ENCODE measurements around the gene NDUFA3. TPM values are rescaled to one million over a fixed set of nuclear protein-coding genes. Genes with fewer than 3 reads are reported as not detected.
A peak's percentile ranks its signal among the peaks of the same experiment; 100 is the strongest.

The NDUFA3 gene
- total and polyA plus RNA-seq, 2 donors (not counting 3 experiments of a cell fraction or from before 2014, with no cell fraction given), result 107 to 119 TPM

- intact Hi-C loops (cut with micrococcal nuclease) (loop anchor here (1.0 to 5.0 kb wide), 4 partner anchors 13 to 133 kb away; partner anchors contain the start of genes CNOT3, LENG1 and NDUFA3), dilution Hi-C loops (cut with MboI; ENCODE audit: extremely low pct_ligation_motif_present, low sequenced_read_pairs) (no loop called here)
- POLR2A ChIA-PET, result interaction anchor here (0.7 to 2.1 kb wide), 4 partner anchors 8 to 86 kb away, joined by 3 to 13 read pairs (median 4); partner anchors contain the start of genes CNOT3 and MBOAT7
Observed at GRCh38 chr19:54115109-54116063, 12.7 kb downstream of the NDUFA3 start, which contains the start of the genes PRPF31 and TFPT. PRPF31 (plus strand) TSS chr19:54115754; CDS start chr19:54118279, 2,525 bp downstream. TFPT (minus strand) TSS chr19:54115657; CDS start chr19:54115269, 388 bp downstream.

More at GRCh38 chr19:54115109-54116063, 12.7 kb downstream of the NDUFA3 start, which contains the start of the genes PRPF31 and TFPT:
- peak; percentile 97 for FAIRE-seq
- H3K9me1 ChIP-seq (replicated peaks; ENCODE audit: control insufficient read depth, extremely low read depth, insufficient read depth, low read length), result no peaks in the 10 kb centered on the region
- no peak for TF ChIP-seq EZH2 (IDR thresholded peaks at IDR 0.05; ENCODE audit: borderline replicate concordance, low read depth, low read length, severe bottlenecking)
- TF ChIP-seq JUN (IDR thresholded peaks at IDR 0.05; ENCODE audit: borderline replicate concordance, insufficient read depth, insufficient read length, low read depth), result no peak
- no peak for TF ChIP-seq GATA2 (IDR thresholded peaks at IDR 0.05; ENCODE audit: insufficient read depth, insufficient read length, low read depth, low read length)
- no peak for TF ChIP-seq CTCF (IDR thresholded peaks at IDR 0.05; ENCODE audit: extremely low read depth in 1 of 2, insufficient read depth in 1 of 2, low read depth in 1 of 2, low read length in 2 of 2)
- TF ChIP-seq MYC (IDR thresholded peaks at IDR 0.05; ENCODE audit: low read depth, low read length), result peak; percentile 39
- no peak for TF ChIP-seq MAX (IDR thresholded peaks at IDR 0.05; ENCODE audit: insufficient read depth, insufficient read length)
- TF ChIP-seq POLR2A (IDR thresholded peaks at IDR 0.05; ENCODE audit: low read depth, low read length), result peak; percentile 71
- peak; percentile 64 for TF ChIP-seq POLR2AphosphoS5 (IDR thresholded peaks at IDR 0.05; ENCODE audit: insufficient read depth, low read depth, low read length)
- TF ChIP-seq FOS (IDR thresholded peaks at IDR 0.05; ENCODE audit: borderline replicate concordance, insufficient read depth, low read length), result no peak
- H3K27me3 ChIP-seq (ENCODE audit: control insufficient read depth in 2 of 2, insufficient read depth in 2 of 2, low read length in 2 of 2), result no peaks in the 10 kb centered on the region
- DNase-seq (ENCODE audit: low read depth, low spot score), result peak; percentile 98
- peaks cover 7 to 13% of the 10 kb centered on the region in 2 experiments for H3K36me3 ChIP-seq (ENCODE audit: control insufficient read depth in 2 of 2, extremely low read depth in 1 of 2, insufficient read depth in 2 of 2, low read length in 2 of 2)
- H3K4me3 ChIP-seq (replicated peaks in 1 of 3; ENCODE audit: insufficient read depth in 1 of 3, low read depth in 1 of 3, low read length in 3 of 3), result peak within 1 kb of the TSS; percentile 51 to 81 (median 68)
- H3K9ac ChIP-seq (replicated peaks; ENCODE audit: extremely low read depth, insufficient read depth, low read length), result peak within 1 kb of the TSS; percentile 82
- TSS peak; percentile 61 for BruUV-seq (replicated peaks)
- H3K9me3 ChIP-seq (replicated peaks; ENCODE audit: control insufficient read depth, insufficient read depth, low read length), result no peaks in the 10 kb centered on the region
- H2AFZ ChIP-seq (ENCODE audit: low read depth, low read length), result peak within 1 kb of the TSS; percentile 70
- CTCF ChIA-PET, result interaction anchor here (0.7 to 1.7 kb wide), 6 partner anchors 8 to 307 kb away, joined by 3 to 5 read pairs (median 4); partner anchors contain the start of gene CNOT3
- peaks cover 17% of the 10 kb centered on the region for H3K79me2 ChIP-seq (ENCODE audit: control insufficient read depth, insufficient read depth, low read length)
- no peaks in the 10 kb centered on the region for H4K20me1 ChIP-seq (replicated peaks; ENCODE audit: control insufficient read depth, extremely low read depth, insufficient read depth, low read length)
- H3K27ac ChIP-seq (ENCODE audit: insufficient read depth, low read depth, low read length), result peak within 1 kb of the TSS; percentile 73
- peak within 1 kb of the TSS; percentile 84 for H3K4me2 ChIP-seq (ENCODE audit: insufficient read depth, low read length)
- peaks cover 7% of the 10 kb centered on the region for H3K4me1 ChIP-seq (ENCODE audit: control insufficient read depth, extremely low read depth, insufficient read depth, low read length)

Measured in endothelial cell of umbilical vein (primary cell).